RKO (cell line): ENCODE results near the gene FAM168A.
A peak's percentile ranks its signal among the peaks of the same experiment; 100 is the strongest.
"Not testable (repeated sequence)": the region's sequence is repeated elsewhere in the genome, so short reads cannot be mapped to it uniquely, and the experiment has no call there.

ENCODE experiments used
- DNase-seq: peaks from one replicate; pipeline ENCODE4 v3.0.0-alpha.2; 2016; ENCODE audit warnings: low spot score

Gene FAM168A

GRCh38 chr11:73592640-73593039 is 5.3 kb downstream of the FAM168A start:
- no peak for DNase-seq

DNA sequence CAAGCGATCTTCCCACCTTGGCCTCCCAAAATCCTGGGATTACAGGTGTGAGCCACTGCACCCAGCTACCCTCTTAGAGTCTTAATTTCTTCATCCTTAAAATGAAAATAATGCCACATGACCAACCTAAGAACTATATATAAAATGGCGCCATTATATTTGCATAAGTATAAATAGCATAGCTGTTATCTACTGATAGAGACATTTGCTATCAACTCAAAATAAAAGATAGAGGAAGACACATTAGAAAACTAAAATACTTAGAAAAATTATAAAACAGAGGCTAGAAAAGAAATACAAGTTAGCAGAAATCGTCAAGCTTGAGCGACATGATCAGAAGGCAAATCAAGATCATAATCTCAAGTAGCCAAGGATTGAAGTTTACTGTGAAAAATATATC is 6.2 kb downstream of the FAM168A start:
- no peak for DNase-seq

GRCh38 chr11:73590991-73591390 is 6.9 kb downstream of the FAM168A start:
- no peak for DNase-seq

DNA sequence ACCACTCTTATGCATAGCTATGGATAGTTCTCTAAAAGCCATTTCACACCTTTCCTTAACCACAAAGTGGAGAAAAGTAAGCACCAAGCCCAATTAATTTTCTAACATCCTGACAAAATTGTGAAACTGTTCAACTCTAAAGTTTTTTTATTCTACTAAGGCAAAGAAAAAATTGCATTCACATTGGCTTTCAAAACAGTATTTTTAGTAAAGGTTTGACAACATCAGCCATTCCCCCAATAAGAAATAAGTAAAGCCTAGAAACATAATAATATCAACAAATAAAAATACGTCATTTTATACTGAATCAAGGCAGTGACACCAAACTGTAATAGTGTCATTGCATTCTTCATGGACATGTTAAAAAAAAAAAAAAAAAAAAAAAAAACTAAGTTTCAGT is 11.1 kb downstream of the FAM168A start:
- DNase-seq, result no peak

- DNase-seq, result peak; percentile 65
These were observed 11.9 kb downstream of the FAM168A start for GRCh38 chr11:73585834-73586575.

GRCh38 chr11:73584831-73585230 is 13.1 kb downstream of the FAM168A start:
- DNase-seq, result no peak

DNA sequence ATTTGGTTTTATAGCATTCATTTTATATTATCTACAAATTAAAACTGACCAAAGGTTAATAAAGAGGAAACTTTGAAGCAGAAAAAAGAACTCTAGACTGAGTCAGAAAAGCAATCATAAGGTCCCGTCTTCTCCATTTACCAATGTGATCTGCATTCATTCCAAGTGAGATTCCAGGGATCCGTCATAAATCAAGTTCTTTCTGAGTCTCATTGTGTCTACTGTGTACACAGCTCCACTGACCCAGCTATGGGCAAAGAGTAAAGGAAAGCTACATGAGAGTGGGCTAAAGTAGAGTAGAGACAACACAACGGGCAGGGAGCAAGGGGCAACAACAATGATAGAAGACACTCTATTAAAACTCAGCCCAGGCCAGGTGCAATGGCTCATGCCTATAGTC is 15.3 kb downstream of the FAM168A start:
- no peak for DNase-seq

DNA sequence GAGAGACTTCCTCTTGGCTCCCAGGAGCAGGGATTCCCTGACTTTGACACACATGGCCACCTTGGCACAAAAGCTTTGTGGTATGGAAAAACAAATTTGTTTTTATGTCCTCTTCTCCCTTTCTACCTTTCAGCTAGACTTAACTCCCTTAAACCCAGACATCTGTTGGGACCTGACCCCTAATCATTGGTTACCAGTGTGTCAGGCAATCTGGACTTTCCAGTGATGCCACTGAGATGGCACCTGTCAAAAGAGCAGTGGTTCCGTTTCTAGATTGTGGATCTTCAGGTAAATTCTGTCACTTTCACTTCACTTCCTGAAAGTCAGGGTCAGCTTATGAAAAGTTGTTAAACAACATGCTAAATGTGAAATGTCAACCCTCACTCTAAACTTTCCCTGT is 17.2 kb downstream of the FAM168A start:
- DNase-seq, result not testable (repeated sequence)

GRCh38 chr11:73579641-73580434 is 18.1 kb downstream of the FAM168A start:
- no peak for DNase-seq

GRCh38 chr11:73578592-73579185 is 19.2 kb downstream of the FAM168A start:
- no peak for DNase-seq

- DNase-seq, result no peak
These were observed 20.4 kb downstream of the FAM168A start for GRCh38 chr11:73577496-73577917.

- DNase-seq, result no peak
These were observed 21.7 kb downstream of the FAM168A start for GRCh38 chr11:73576185-73576614.

DNA sequence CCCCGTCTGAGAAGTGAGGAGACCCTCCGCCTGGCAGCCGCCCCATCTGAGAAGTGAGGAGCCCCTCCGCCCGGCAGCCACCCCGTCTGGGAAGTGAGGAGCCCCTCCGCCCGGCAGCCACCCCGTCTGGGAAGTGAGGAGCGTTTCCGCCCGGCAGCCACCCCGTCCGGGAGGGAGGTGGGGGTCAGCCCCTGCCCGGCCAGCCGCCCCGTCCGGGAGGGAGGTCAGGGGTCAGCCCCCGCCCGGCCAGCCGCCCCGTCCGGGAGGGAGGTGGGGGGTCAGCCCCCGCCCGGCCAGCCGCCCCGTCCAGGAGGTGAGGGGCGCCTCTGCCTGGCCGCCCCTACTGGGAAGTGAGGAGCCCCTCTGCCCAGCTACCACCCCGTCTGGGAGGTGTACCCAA is 25.9 kb downstream of the FAM168A start:
- DNase-seq, result not testable (repeated sequence)

- peak; percentile 60 for DNase-seq
These were observed 27.3 kb downstream of the FAM168A start for GRCh38 chr11:73570415-73571114.

GRCh38 chr11:73566977-73567755 is 30.7 kb downstream of the FAM168A start:
- no peak for DNase-seq

DNA sequence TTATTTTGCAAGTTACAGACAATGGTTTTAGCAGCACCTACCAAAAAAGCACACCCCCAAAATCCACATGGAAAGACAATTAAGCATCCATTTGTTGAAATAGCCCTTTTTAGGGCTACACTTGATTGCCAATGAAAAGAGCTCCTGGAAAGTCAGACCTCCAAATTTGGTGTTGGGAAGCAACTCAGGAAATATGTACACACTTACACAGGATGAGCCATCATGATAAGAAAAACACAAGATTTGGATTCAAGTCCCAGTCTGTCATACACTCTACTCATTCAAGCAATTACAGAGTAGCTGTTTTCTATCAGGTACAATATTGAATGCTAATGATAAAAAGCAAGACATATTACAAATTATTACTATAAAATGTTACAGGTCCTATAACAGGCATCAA is 31.5 kb downstream of the FAM168A start:
- DNase-seq, result peak; percentile 16

DNA sequence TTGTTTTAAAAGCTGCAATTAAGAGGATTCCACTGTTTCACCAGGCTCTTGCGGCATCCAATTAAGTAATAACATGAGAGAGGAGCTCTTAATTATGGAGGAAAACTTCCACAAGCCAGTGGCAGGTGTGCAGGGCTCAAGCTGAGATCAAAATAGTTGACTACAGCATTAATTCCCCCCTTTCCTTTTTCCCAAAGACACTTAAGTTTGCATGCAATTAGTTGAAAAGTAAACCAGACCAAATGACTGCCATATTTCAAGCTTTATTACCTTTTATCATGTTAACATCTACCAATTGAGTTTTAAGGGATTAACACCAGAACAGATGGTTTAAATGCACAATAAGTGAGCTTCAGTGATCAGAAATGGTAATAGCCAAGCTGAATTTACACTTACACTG is 32.1 kb downstream of the FAM168A start:
- no peak for DNase-seq

- DNase-seq, result no peak
These were observed 33.0 kb downstream of the FAM168A start for GRCh38 chr11:73564903-73565302.

- DNase-seq, result no peak
These were observed 34.2 kb downstream of the FAM168A start for GRCh38 chr11:73563539-73564200.

DNA sequence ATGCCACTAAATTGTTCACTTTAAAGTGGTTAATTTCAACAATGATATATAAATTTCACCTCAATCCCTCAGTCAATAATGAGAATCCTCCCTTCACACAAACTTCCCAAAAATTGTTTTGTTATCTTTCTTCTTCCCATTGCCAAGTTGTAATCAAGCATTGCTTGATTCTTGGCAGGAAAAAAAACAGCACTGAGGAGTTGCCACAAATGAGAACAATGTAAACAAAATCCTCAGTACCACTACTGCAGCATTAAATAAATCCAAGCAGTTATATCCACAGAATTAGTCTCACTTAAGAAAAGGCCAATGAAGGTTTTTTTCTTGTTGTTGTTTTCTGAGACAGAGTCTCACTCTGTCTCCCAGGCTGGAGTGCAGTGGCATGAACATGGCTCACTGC is 38.2 kb downstream of the FAM168A start:
- DNase-seq, result no peak

- no peak for DNase-seq
These were observed 40.9 kb downstream of the FAM168A start for GRCh38 chr11:73556966-73557365.
